T-helper 17 cell (primary cell): ENCODE results near the gene EIF1AX. TPM values are rescaled to one million over a fixed set of nuclear protein-coding genes. Genes with fewer than 3 reads are reported as not detected.

Source experiments
- ATAC-seq: fragments of 150-1000 bp; cut with Tn5 transposase; 2 replicates; pipeline ENCODE4 v1.10.0; 2021; ENCODE audit warnings: mild to moderate bottlenecking, moderate library complexity
- DNase-seq, 3 donors: peaks; one replicate each; pipeline versions ENCODE4 v3.0.0 to v3.0.0-alpha.2; 2020 to 2021
- H3K9me3 ChIP-seq: one replicate; pipeline ENCODE4 v1.7.0; 2013; ENCODE audit warnings: low read length, mild to moderate bottlenecking; ENCODE audit not compliant: control insufficient read depth, poor library complexity, severe bottlenecking
- H3K27ac Mint-ChIP-seq: one replicate; pipeline ENCODE4 v1.8.0; 2022; ENCODE audit warnings: mild to moderate bottlenecking, moderate library complexity, mixed read lengths
- H3K27me3 Mint-ChIP-seq: one replicate; pipeline ENCODE4 v1.8.0; 2022; ENCODE audit warnings: mixed read lengths
- H3K36me3 Mint-ChIP-seq: one replicate; pipeline ENCODE4 v1.8.0; 2022; ENCODE audit warnings: low read depth, mixed read lengths
- H3K4me1 Mint-ChIP-seq: one replicate; pipeline ENCODE4 v1.8.0; 2022; ENCODE audit warnings: mild to moderate bottlenecking, mixed read lengths
- H3K4me3 Mint-ChIP-seq: one replicate; pipeline ENCODE4 v1.8.0; 2022; ENCODE audit warnings: mild to moderate bottlenecking, moderate library complexity, mixed read lengths
- total RNA-seq, 4 donors: library from RNA in 2 of 4; stranded (reverse) in 2 of 4; gene quantifications; one replicate each; pipeline ENCODE4 v1.2.3 and lab custom pipeline; 2022 to 2026

EIF1AX gene
- total RNA-seq, 2 donors from 2014 or later, result 34.3 to 36.5 TPM

- H3K36me3 Mint-ChIP-seq, result no peaks in the 10 kb centered on the region
- H3K4me1 Mint-ChIP-seq, result peaks cover 2% of the 10 kb centered on the region
- H3K27me3 Mint-ChIP-seq, result peaks cover 28% of the 10 kb centered on the region
- H3K4me3 Mint-ChIP-seq, result peak overlapping the region; percentile 57
- DNase-seq (no peak), ATAC-seq (no peak)
- H3K9me3 ChIP-seq, result no peaks in the 10 kb centered on the region
- no peak overlapping the region for H3K27ac Mint-ChIP-seq
Measured at GRCh38 chrX:20116087-20116576, 25.5 kb downstream of the EIF1AX start.

GRCh38 chrX:20112022-20112774 is 29.4 kb downstream of the EIF1AX start:
- peaks cover 25% of the 10 kb centered on the region for H3K27me3 Mint-ChIP-seq
- H3K27ac Mint-ChIP-seq, result no peak overlapping the region
- H3K4me3 Mint-ChIP-seq, result no peak overlapping the region
- ATAC-seq (no peak), DNase-seq (no peak)
- peaks cover 2% of the 10 kb centered on the region for H3K4me1 Mint-ChIP-seq
- no peaks in the 10 kb centered on the region for H3K36me3 Mint-ChIP-seq
- H3K9me3 ChIP-seq, result no peaks in the 10 kb centered on the region

GRCh38 chrX:20111271-20111670 is 30.4 kb downstream of the EIF1AX start:
- Mint-ChIP-seq H3K4me3 (no peak overlapping the region), H3K36me3 (no peaks in the 10 kb centered on the region), H3K4me1 (peaks cover 2% of the 10 kb centered on the region), H3K27me3 (peaks cover 20% of the 10 kb centered on the region), H3K27ac (peak overlapping the region; percentile 57)
- no peak for ATAC-seq
- no peaks in the 10 kb centered on the region for H3K9me3 ChIP-seq
- no peak for DNase-seq

DNA sequence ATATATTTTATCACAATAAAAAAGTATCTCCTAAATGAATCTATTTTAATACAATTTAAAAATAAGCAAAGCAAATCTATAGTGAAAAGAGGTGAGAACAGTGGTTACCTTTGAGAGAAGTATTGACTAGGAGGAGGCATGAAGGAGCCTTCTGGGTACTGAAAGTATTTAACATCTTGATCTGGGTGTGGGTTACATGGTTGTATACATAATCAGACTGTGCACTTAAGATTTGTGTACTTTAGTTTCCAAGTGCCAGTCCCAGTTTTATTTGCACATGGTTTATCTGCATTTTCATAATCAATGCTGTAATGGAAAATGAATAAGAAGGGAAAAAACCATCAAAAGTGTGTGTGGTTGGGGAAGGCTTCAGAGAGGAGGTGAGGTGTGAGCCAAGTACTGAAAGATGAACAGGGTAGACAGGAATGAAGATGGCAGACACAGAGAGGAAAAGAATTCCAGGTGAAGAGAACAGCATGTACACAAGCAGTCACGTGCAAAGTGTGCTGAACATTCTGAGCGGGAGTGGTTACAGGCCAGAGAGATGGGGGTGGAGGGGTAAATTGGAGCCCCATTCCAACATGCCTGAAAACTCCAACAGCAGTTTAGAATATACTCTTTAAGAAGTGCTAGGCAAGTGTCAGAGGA is 39.6 kb downstream of the EIF1AX start:
- ATAC-seq (no peak), DNase-seq (no peak)
- H3K4me3 Mint-ChIP-seq, result no peak overlapping the region
- no peak overlapping the region for H3K27ac Mint-ChIP-seq
- no peaks in the 10 kb centered on the region for H3K9me3 ChIP-seq
- no peaks in the 10 kb centered on the region for H3K27me3 Mint-ChIP-seq
- no peaks in the 10 kb centered on the region for H3K4me1 Mint-ChIP-seq
- no peaks in the 10 kb centered on the region for H3K36me3 Mint-ChIP-seq

- ATAC-seq, result no peak
- no peaks in the 10 kb centered on the region for H3K27me3 Mint-ChIP-seq
- H3K4me3 Mint-ChIP-seq, result no peak overlapping the region
- no peaks in the 10 kb centered on the region for H3K9me3 ChIP-seq
- no peaks in the 10 kb centered on the region for H3K36me3 Mint-ChIP-seq
- no peaks in the 10 kb centered on the region for H3K4me1 Mint-ChIP-seq
- H3K27ac Mint-ChIP-seq, result no peak overlapping the region
- DNase-seq, result no peak
Measured at GRCh38 chrX:20091499-20091898, 50.1 kb downstream of the EIF1AX start.

GRCh38 chrX:20089845-20090244 is 51.8 kb downstream of the EIF1AX start:
- Mint-ChIP-seq H3K4me1 (no peaks in the 10 kb centered on the region), H3K4me3 (no peak overlapping the region), H3K27ac (no peak overlapping the region), H3K36me3 (no peaks in the 10 kb centered on the region), H3K27me3 (no peaks in the 10 kb centered on the region)
- DNase-seq (no peak), ATAC-seq (no peak)
- H3K9me3 ChIP-seq, result no peaks in the 10 kb centered on the region

- H3K4me3 Mint-ChIP-seq, result no peak overlapping the region
- H3K27ac Mint-ChIP-seq, result no peak overlapping the region
- no peaks in the 10 kb centered on the region for H3K4me1 Mint-ChIP-seq
- no peaks in the 10 kb centered on the region for H3K9me3 ChIP-seq
- H3K36me3 Mint-ChIP-seq, result no peaks in the 10 kb centered on the region
- DNase-seq, result no peak
- no peaks in the 10 kb centered on the region for H3K27me3 Mint-ChIP-seq
- ATAC-seq, result no peak
Measured at GRCh38 chrX:20080277-20080676, 61.4 kb downstream of the EIF1AX start.

Other genes with a start within 250 kb of the EIF1AX start
- gene BCLAF3, start 150.8 kb downstream of the EIF1AX start, total RNA-seq, result 10 to 100 TPM in 1 of 2 donors, 1 to 10 TPM in 1; 6.7 to 10.0 TPM
- under 1 TPM in 1 of 2 donors, not detected in 1; 0.08 TPM for gene MAP7D2, start 24.9 kb downstream of the EIF1AX start, total RNA-seq
- gene RPS6KA3, start 125.1 kb upstream of the EIF1AX start, total RNA-seq, result 100 to 1,000 TPM; 108 to 112 TPM